Kidney (tissue), 14 donors: ENCODE results near the gene ADGRL3. TPM values are rescaled to one million over a fixed set of nuclear protein-coding genes. Genes with fewer than 3 reads are reported as not detected.

Experiments
- DNase-seq, 5 donors: peaks; one replicate each; pipeline ENCODE4 v3.0.0-alpha.2; 2013 to 2020
- FAIRE-seq: peaks from 2 replicates; lab custom pipeline; 2012; peaks lifted over from hg19 to GRCh38; lab: Jason Lieb, UNC
- H3K27ac ChIP-seq, 2 donors: one replicate each; pipeline ENCODE4 v1.7.0; 2013; ENCODE audit warnings: low read depth in 2 of 2, low read length in 2 of 2, inconsistent platforms in 1 of 2
- H3K27me3 ChIP-seq: one replicate; pipeline ENCODE4 v1.7.1; 2013; ENCODE audit warnings: low read length, inconsistent platforms; ENCODE audit not compliant: control insufficient read depth, insufficient read depth
- H3K36me3 ChIP-seq, 3 donors: one replicate each; pipeline versions ENCODE4 v1.7.0 to v1.7.1; 2013; ENCODE audit warnings: low read length in 3 of 3, control low read depth in 1 of 3, inconsistent platforms in 1 of 3; ENCODE audit not compliant: insufficient read depth in 3 of 3, control insufficient read depth in 2 of 3
- H3K4me1 ChIP-seq, 3 donors: one replicate each; pipeline versions ENCODE4 v1.7.0 to v1.7.1; 2013; ENCODE audit warnings: low read length in 3 of 3, inconsistent platforms in 1 of 3, low read depth in 1 of 3; ENCODE audit not compliant: control insufficient read depth in 2 of 3, insufficient read depth in 2 of 3
- H3K4me3 ChIP-seq, 3 donors: one replicate each; pipeline versions ENCODE4 v1.7.0 to v1.8.1; 2013; ENCODE audit warnings: low read length in 3 of 3, control low read depth in 1 of 3, inconsistent platforms in 1 of 3
- H3K9ac ChIP-seq, 3 donors: one replicate each; pipeline versions ENCODE4 v1.7.0 to v1.7.1; 2013; ENCODE audit warnings: low read length in 3 of 3, control low read depth in 1 of 3, inconsistent platforms in 1 of 3
- H3K9me3 ChIP-seq, 3 donors: one replicate each; pipeline versions ENCODE4 v1.7.0 to v1.7.1; 2013; ENCODE audit warnings: low read length in 3 of 3, control low read depth in 1 of 3, inconsistent platforms in 1 of 3; ENCODE audit not compliant: control insufficient read depth in 2 of 3, insufficient read depth in 1 of 3
- intact Hi-C: fragments of 100-400 bp; cut with DNase I; formaldehyde crosslinking; loops from one replicate; pipeline ENCODE4 v1.11.1; 2022
- polyA plus RNA-seq: library from polyadenylated mRNA; stranded (reverse); fragments of 350-450 nt; fragmentation: Illumina TruSeq; extraction: RNeasy Lipid Tissue Mini Kit (QIAGEN cat#74804); gene quantifications from one replicate; pipeline ENCODE4 v1.2.3, GENCODE V29; 2014; ENCODE audit warnings: low read depth, low replicate concordance; ENCODE audit not compliant: insufficient read depth
- total RNA-seq: library from RNA; stranded (reverse); fragmentation: NEBNext Ultra II Directional; extraction: Animal tissue kit (Norgen Biotek cat#: 25700); gene quantifications from one replicate; pipeline ENCODE4 v1.2.1, GENCODE V29; 2021
- TF ChIP-seq, protein P1 (sequence below): IDR thresholded peaks from 3 replicates; pipeline ENCODE4 v1.5.1; 2012; ENCODE audit warnings: mild to moderate bottlenecking, moderate library complexity, borderline replicate concordance; ENCODE audit not compliant: insufficient read depth; ENCODE audit errors: extremely low read depth
- donor health status: control.
- donor health status: control.
- donor health status: control.
- donor health status: control.
- donor health status: control.
- donor health status: DM: yes; HTN: yes; CAD: no.
- donor health status: Normal renal cell carcinoma (clear cell type).

ADGRL3 gene
- total and polyA plus RNA-seq, 2 donors from 2014 or later, result 1.3 to 8.9 TPM

DNA sequence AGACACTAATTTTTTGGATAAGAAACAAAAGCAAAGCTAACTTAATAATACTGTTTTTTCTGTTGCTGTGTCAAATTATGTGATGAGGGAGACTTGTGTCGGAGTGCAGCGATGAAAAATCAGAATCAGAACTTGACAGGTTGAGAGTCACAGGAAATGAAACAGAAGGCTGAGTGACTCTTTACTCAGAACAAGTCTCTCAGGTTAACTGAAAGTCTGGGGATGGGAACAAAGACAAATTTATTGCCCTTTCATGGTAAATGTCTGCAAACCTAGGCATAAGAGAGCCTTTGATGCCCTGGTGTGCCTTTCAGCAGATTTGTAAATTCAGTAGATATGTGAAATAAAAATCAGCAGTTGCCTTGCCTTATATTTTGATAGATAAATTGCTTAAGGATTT lies 96.0 kb downstream of the ADGRL3 start:
- FAIRE-seq (no peak), DNase-seq (no peak)
- no peaks in the 10 kb centered on the region for H3K9me3 ChIP-seq
- no peaks in the 10 kb centered on the region for H3K36me3 ChIP-seq
- no peak overlapping the region for H3K9ac ChIP-seq
- no peak overlapping the region for H3K27ac ChIP-seq
- intact Hi-C loops, result no loop called here
- H3K4me1 ChIP-seq, result no peaks in the 10 kb centered on the region
- no peaks in the 10 kb centered on the region for H3K27me3 ChIP-seq
- H3K4me3 ChIP-seq, result no peak overlapping the region
- TF ChIP-seq, protein P1, sequence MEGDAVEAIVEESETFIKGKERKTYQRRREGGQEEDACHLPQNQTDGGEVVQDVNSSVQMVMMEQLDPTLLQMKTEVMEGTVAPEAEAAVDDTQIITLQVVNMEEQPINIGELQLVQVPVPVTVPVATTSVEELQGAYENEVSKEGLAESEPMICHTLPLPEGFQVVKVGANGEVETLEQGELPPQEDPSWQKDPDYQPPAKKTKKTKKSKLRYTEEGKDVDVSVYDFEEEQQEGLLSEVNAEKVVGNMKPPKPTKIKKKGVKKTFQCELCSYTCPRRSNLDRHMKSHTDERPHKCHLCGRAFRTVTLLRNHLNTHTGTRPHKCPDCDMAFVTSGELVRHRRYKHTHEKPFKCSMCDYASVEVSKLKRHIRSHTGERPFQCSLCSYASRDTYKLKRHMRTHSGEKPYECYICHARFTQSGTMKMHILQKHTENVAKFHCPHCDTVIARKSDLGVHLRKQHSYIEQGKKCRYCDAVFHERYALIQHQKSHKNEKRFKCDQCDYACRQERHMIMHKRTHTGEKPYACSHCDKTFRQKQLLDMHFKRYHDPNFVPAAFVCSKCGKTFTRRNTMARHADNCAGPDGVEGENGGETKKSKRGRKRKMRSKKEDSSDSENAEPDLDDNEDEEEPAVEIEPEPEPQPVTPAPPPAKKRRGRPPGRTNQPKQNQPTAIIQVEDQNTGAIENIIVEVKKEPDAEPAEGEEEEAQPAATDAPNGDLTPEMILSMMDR, result no peak

DNA sequence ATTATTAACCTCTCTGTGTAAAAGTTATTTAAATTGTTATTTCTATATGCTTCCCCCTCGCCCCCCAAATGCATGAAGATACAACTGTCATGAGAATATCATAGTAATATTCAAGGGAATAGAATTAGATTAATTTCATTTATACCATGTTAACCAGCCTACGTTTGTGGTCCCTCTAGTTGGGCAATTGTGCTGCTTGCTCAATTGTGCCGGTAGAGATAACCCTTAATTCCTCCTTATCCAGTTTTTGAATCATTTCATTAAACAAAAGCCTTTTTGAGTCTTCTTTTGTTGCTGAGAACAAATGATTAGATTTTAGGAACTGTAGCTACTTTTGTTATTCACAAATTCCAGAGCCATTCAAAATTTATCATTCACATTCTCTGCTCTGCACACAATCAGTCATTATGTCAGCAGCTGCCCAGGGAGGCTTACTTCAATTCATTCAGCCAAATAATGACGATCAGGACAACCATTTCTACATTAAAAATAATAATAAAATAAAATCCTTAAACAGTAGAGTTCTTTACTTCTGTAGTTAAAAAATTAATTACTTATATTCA lies 98.1 kb downstream of the ADGRL3 start:
- no peaks in the 10 kb centered on the region for H3K4me1 ChIP-seq
- no peaks in the 10 kb centered on the region for H3K9me3 ChIP-seq
- no peak overlapping the region for H3K9ac ChIP-seq
- no peaks in the 10 kb centered on the region for H3K36me3 ChIP-seq
- no peak overlapping the region for H3K4me3 ChIP-seq
- no peaks in the 10 kb centered on the region for H3K27me3 ChIP-seq
- no peak overlapping the region for H3K27ac ChIP-seq
- intact Hi-C loops, result no loop called here
- FAIRE-seq, result no peak
- TF ChIP-seq, protein P1, result no peak
- DNase-seq, result no peak

DNA sequence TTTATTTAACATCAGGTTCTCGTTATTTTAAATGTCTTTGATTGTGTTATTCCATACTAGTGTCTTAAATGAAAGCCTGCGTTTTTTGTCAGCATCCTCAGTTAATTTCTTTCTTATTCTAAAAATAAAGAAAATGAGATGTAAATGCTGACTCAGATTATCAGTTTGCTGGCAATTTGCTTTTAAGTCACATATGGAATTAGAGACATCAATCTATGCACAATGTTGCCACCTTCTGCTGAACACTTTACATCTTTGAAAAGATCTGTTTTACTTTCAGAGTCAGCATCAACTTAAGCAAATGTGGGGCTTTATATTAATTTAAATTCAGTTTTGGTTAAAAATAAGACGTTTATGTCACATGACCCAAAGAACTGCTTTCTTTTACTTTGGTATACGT lies 99.2 kb downstream of the ADGRL3 start:
- H3K27me3 ChIP-seq, result no peaks in the 10 kb centered on the region
- no peaks in the 10 kb centered on the region for H3K4me1 ChIP-seq
- H3K9me3 ChIP-seq, result no peaks in the 10 kb centered on the region
- no peak overlapping the region for H3K27ac ChIP-seq
- TF ChIP-seq, protein P1, result no peak
- no peaks in the 10 kb centered on the region for H3K36me3 ChIP-seq
- DNase-seq, result peak in 1 of 5 donors; percentile 28
- intact Hi-C loops, result no loop called here
- no peak for FAIRE-seq
- H3K4me3 ChIP-seq, result no peak overlapping the region
- H3K9ac ChIP-seq, result no peak overlapping the region
